Measurements from ENCODE around the gene CDO1.

The CDO1 gene

DNA sequence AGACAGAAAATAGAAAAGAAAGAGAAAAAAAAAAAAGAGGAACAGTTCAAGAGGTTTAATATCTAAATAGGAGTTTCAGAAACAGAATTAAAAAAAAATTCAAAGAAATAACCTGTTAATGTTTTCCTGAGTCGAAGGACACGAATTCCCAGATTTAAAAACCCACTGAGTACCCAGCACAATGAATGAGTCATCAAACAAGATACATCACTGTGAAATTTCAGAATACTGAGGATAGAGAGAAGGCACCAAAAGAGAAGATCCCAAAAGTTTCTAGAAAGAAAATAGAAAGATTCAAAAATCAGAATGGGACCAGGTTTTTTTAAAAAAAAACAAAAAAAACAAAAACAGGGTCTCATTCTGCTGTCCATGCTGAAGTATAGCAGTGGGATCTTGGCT lies 8.8 kb downstream of the CDO1 start:
- H3K9me3 ChIP-seq (ENCODE audit: insufficient read depth, low read depth, low read length), result no peaks in the 10 kb centered on the region
- H3K36me3 ChIP-seq (ENCODE audit: insufficient read depth, low read depth, low read length), result peaks cover 69% of the 10 kb centered on the region
- peaks cover 7% of the 10 kb centered on the region; the same call in 1 of the 2 replicates for H3K4me1 ChIP-seq (ENCODE audit: insufficient read depth, low read length)
- H3K9ac ChIP-seq (ENCODE audit: low read depth, low read length), result no peak overlapping the region
- H3K4me3 ChIP-seq (ENCODE audit: low read length), result no peak overlapping the region
- H3K27ac ChIP-seq (ENCODE audit: low read length), result no peak overlapping the region
- no peaks in the 10 kb centered on the region for H3K27me3 ChIP-seq (ENCODE audit: insufficient read depth, low read length)

DNA sequence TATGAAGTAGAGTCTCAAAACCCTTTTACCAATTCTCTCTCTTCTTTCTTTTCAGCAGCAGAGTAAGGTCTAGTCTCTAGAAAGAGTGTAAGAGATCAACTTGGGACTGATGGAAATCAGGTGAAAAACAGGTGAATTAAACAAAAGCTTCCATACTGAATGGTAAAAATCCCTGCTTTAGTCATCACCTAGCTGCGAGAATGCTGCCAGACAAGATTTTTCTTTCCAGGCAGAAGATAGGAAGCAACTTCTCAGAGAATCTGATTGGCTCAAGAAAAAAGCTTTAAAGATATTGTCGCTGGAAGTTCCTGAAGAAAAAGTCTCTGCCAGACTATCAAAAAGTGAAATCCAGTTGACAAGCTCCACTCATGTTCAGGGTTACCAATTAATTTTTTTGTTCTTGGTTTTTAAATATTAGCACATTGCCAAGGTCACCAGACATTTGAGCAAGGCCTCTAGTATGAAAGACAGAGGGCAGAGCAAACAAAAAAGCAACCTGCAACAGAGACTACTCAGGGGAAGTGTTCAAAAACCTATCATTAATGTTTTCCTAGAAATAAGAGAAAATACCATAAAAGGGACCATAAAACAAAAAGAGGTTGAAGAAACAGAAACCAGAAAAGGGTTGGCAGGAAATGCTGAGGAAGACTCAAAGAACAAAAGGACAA lies 9.3 kb downstream of the CDO1 start:
- Histone ChIP-seq H3K27ac (ENCODE audit: low read length) (no peak overlapping the region), H3K4me1 (ENCODE audit: insufficient read depth, low read length) (peaks cover 7% of the 10 kb centered on the region; the same call in 1 of the 2 replicates), H3K36me3 (ENCODE audit: insufficient read depth, low read depth, low read length) (peaks cover 64% of the 10 kb centered on the region), H3K9ac (ENCODE audit: low read depth, low read length) (no peak overlapping the region), H3K27me3 (ENCODE audit: insufficient read depth, low read length) (no peaks in the 10 kb centered on the region), H3K4me3 (ENCODE audit: low read length) (no peak overlapping the region), H3K9me3 (ENCODE audit: insufficient read depth, low read depth, low read length) (no peaks in the 10 kb centered on the region)

DNA sequence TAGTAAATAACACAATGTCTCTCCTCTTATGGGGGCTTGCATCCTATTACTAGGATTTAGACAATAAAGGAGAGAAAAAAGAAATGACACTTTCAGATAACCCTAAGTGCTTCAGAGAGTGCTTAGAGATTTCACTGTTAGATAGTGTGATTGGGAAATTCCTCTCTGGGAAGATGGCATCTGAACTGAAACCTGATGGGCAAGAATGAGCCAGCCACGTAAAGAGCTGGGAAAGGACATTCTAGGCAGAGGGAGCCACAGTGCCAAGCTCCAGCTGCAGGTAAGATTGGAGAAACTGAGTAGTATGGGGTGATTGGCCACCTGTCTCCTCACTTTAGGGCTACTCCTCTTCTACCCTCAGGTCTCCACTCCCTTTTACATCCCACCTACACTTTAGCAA lies 14.5 kb downstream of the CDO1 start:
- peaks cover 21% of the 10 kb centered on the region for H3K36me3 ChIP-seq (ENCODE audit: insufficient read depth, low read depth, low read length)
- no peaks in the 10 kb centered on the region for H3K9me3 ChIP-seq (ENCODE audit: insufficient read depth, low read depth, low read length)
- H3K9ac ChIP-seq (ENCODE audit: low read depth, low read length), result no peak overlapping the region
- H3K4me1 ChIP-seq (ENCODE audit: insufficient read depth, low read length), result peaks cover 7% of the 10 kb centered on the region; the same call in 1 of the 2 replicates
- no peak overlapping the region for H3K4me3 ChIP-seq (ENCODE audit: low read length)
- H3K27me3 ChIP-seq (ENCODE audit: insufficient read depth, low read length), result no peaks in the 10 kb centered on the region
- no peak overlapping the region for H3K27ac ChIP-seq (ENCODE audit: low read length)

DNA sequence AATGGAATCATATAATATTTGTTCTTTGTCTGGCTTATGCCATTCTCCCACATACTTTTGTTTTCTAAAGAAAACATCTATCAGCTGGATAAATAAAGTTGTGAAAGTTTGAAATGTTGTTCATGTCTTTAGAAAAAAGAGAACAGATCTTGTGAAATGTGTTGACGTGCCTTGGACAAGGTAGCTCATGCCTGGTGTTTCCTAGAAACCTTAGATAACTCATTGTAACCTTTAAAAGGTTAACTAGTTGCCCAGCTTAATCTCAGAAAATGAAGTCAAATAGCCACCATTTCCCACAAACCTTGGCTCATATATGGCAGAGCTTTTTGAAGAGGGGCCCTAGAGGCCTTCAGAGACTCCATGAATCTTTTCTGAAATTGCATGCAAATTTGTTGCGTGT lies 15.3 kb downstream of the CDO1 start:
- Histone ChIP-seq H3K9ac (ENCODE audit: low read depth, low read length) (no peak overlapping the region), H3K36me3 (ENCODE audit: insufficient read depth, low read depth, low read length) (peaks cover 17% of the 10 kb centered on the region), H3K27me3 (ENCODE audit: insufficient read depth, low read length) (no peaks in the 10 kb centered on the region), H3K4me3 (ENCODE audit: low read length) (no peak overlapping the region), H3K4me1 (ENCODE audit: insufficient read depth, low read length) (0 out of 2 replicates have a peak, but pooled peaks cover 1% of the 10 kb centered on the region), H3K27ac (ENCODE audit: low read length) (no peak overlapping the region), H3K9me3 (ENCODE audit: insufficient read depth, low read depth, low read length) (no peaks in the 10 kb centered on the region)

DNA sequence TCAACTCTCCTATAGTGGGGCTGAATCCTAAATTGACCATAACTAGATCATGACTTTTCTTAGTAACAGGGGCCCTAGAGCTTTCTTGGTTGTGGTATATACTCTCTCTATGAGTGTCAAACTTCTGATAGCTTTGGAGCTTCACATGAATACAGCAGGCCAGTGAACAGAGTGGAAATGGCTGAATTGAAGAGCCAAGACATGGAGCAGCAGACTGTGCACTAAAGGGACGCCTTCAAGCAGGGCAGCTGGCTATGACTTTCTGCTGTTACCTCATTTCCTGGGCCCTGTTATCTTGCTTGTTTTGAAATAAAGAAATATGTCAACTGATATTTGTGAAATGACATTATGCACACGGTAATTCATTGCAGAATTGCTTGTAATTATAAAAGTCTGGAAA lies 16.4 kb downstream of the CDO1 start:
- Histone ChIP-seq H3K27ac (ENCODE audit: low read length) (no peak overlapping the region), H3K4me3 (ENCODE audit: low read length) (no peak overlapping the region), H3K27me3 (ENCODE audit: insufficient read depth, low read length) (no peaks in the 10 kb centered on the region), H3K36me3 (ENCODE audit: insufficient read depth, low read depth, low read length) (peaks cover 6% of the 10 kb centered on the region), H3K4me1 (ENCODE audit: insufficient read depth, low read length) (no peaks in the 10 kb centered on the region), H3K9me3 (ENCODE audit: insufficient read depth, low read depth, low read length) (no peaks in the 10 kb centered on the region), H3K9ac (ENCODE audit: low read depth, low read length) (no peak overlapping the region)

DNA sequence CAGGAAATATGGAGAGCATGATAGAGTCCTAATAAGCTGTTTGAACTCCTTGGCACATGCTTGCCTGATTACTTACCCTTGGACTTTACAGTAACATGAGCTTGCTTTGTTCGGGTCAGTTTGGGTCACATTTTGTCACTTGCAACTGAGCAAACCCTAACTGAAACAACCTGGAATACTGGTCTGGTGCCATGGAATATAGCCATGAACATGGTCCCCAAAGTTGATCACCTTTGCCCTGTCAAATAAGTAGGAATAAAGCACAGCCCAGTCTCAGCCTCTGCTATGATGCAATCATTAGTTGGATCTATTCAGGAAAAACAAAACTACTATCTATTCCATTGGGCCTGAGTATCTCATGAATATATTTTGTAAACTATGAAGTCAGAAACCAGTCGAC lies 18.2 kb downstream of the CDO1 start:
- Histone ChIP-seq H3K27me3 (ENCODE audit: insufficient read depth, low read length) (no peaks in the 10 kb centered on the region), H3K4me3 (ENCODE audit: low read length) (no peak overlapping the region), H3K27ac (ENCODE audit: low read length) (no peak overlapping the region), H3K9ac (ENCODE audit: low read depth, low read length) (no peak overlapping the region), H3K36me3 (ENCODE audit: insufficient read depth, low read depth, low read length) (no peaks in the 10 kb centered on the region), H3K4me1 (ENCODE audit: insufficient read depth, low read length) (no peaks in the 10 kb centered on the region), H3K9me3 (ENCODE audit: insufficient read depth, low read depth, low read length) (no peaks in the 10 kb centered on the region)

DNA sequence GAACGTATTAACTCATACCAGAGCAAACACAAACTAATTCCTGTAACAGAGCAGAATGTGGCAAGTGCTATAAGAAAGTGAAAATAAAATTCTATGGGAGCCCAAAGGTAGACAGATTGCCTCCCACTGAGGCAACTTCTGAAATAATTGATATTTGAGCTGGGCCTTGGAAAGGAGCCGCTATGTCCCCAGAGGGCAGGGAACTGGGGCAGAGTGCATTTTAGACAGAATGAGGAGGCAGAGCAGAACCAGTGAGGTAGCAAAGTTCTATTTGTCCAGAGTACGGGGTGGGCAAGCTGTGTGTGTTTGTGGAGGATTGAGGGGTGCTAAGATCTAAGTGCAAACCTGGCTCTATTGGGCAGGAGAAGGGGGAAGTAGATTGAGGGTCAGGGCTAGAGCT lies 19.8 kb downstream of the CDO1 start:
- Histone ChIP-seq H3K4me1 (ENCODE audit: insufficient read depth, low read length) (no peaks in the 10 kb centered on the region), H3K36me3 (ENCODE audit: insufficient read depth, low read depth, low read length) (no peaks in the 10 kb centered on the region), H3K9me3 (ENCODE audit: insufficient read depth, low read depth, low read length) (no peaks in the 10 kb centered on the region), H3K27me3 (ENCODE audit: insufficient read depth, low read length) (no peaks in the 10 kb centered on the region), H3K4me3 (ENCODE audit: low read length) (no peak overlapping the region), H3K27ac (ENCODE audit: low read length) (no peak overlapping the region), H3K9ac (ENCODE audit: low read depth, low read length) (no peak overlapping the region)

DNA sequence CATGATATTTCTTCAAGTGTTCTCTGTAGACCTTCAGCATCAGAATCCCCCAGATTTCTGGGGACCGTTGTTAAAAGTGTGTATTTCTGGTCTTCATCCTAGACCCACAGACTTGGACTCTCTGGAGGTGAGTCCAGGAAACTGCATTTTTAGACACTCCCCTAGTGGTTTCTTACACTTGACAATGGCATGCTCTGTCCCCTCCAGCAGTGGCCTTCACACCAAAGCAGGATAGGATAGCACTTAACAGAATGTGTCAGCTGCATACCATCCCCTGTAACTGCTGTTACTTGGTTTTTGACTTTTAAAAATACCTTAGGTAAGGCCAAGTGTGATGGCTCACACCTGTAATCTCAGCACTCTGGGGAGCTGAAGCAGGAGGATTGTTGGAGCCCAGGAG lies 20.8 kb downstream of the CDO1 start:
- H3K9me3 ChIP-seq (ENCODE audit: insufficient read depth, low read depth, low read length), result no peaks in the 10 kb centered on the region

DNA sequence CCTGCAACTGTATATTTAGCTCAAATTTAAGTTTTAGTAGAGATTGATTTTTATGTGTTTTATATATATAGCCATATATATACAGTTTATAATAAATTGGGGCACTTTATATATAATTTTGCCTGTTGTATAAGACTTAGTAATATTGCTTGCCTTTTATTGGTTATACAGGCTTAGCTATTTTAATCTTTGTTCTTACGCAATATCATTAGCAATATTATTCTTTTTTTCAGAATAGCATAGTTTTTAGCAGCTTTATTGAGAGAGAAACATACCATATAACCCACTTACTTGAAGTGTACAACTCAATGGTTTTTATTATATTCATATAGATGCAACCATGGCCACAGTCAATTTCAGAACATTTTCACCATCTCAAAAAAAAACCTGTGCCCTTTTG lies 28.0 kb downstream of the CDO1 start:
- Histone ChIP-seq H3K9me3 (ENCODE audit: insufficient read depth, low read depth, low read length) (no peaks in the 10 kb centered on the region), H3K4me3 (ENCODE audit: low read length) (no peak overlapping the region), H3K27me3 (ENCODE audit: insufficient read depth, low read length) (no peaks in the 10 kb centered on the region), H3K4me1 (ENCODE audit: insufficient read depth, low read length) (peaks cover 7% of the 10 kb centered on the region; the same call in 1 of the 2 replicates), H3K9ac (ENCODE audit: low read depth, low read length) (no peak overlapping the region), H3K36me3 (ENCODE audit: insufficient read depth, low read depth, low read length) (no peaks in the 10 kb centered on the region), H3K27ac (ENCODE audit: low read length) (no peak overlapping the region)

More for the DNA sequence above, 20.8 kb downstream of the CDO1 start:
- Histone ChIP-seq H3K36me3 (ENCODE audit: insufficient read depth, low read depth, low read length) (no peaks in the 10 kb centered on the region), H3K27me3 (ENCODE audit: insufficient read depth, low read length) (no peaks in the 10 kb centered on the region), H3K4me1 (ENCODE audit: insufficient read depth, low read length) (no peaks in the 10 kb centered on the region), H3K4me3 (ENCODE audit: low read length) (no peak overlapping the region), H3K9ac (ENCODE audit: low read depth, low read length) (no peak overlapping the region), H3K27ac (ENCODE audit: low read length) (no peak overlapping the region)

DNA sequence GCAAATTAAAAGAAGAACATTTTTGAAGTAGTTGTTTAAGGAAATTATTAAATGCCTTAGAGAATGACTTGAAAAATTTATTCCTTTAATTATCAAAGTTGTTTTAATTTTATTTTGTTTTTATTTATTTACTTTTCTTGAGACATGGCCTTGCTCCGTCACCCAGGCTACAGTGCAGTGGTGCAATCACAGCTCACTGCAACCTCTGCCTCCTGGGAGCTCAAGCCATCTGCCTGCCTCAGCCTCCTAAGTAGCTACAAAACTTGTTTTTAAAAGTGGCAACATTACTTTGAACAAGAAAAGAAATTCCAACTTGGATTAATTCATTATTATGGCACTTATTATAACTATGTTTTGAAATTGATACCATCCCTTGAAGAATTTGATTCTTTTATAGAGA lies 29.0 kb downstream of the CDO1 start:
- no peaks in the 10 kb centered on the region for H3K36me3 ChIP-seq (ENCODE audit: insufficient read depth, low read depth, low read length)
- H3K4me1 ChIP-seq (ENCODE audit: insufficient read depth, low read length), result peaks cover 7% of the 10 kb centered on the region; the same call in 1 of the 2 replicates
- no peak overlapping the region for H3K4me3 ChIP-seq (ENCODE audit: low read length)
- no peak overlapping the region for H3K27ac ChIP-seq (ENCODE audit: low read length)
- no peaks in the 10 kb centered on the region for H3K27me3 ChIP-seq (ENCODE audit: insufficient read depth, low read length)
- H3K9me3 ChIP-seq (ENCODE audit: insufficient read depth, low read depth, low read length), result no peaks in the 10 kb centered on the region
- H3K9ac ChIP-seq (ENCODE audit: low read depth, low read length), result no peak overlapping the region

DNA sequence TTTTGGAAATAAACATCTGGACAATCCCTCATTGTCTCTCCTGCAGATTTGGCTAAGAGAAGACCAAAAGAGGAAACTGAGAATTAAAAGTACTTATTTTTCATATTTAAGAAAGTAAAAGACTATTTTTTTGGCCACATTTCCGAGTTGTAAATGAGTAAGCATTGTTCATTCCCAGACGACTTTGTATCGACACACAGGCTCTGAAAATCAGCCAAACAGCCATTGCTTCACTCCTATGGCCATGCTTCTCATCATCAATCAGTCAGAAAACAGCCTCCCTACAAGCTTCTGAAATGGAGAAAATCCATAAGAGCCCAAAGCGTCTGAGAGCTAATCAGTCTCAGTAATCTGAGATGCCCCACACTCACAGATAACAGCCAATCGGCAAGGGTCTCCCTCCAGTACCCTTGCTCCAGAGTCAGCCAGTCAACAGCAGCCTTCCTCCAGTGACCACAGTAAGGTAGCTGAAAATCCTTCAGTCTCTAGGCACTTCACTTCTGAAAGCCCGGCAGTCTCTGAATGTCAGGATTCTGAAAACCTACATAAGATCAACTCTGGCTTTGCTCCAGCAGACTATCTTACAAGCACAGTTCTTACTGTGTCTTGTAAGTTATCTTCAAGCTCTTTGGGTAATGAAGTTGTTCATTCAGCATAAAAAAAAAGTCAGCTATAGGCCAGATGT lies 30.9 kb downstream of the CDO1 start:
- H3K9me3 ChIP-seq (ENCODE audit: insufficient read depth, low read depth, low read length), result no peaks in the 10 kb centered on the region
- peak overlapping the region; percentile 18; the same call in 1 of the 2 replicates for H3K9ac ChIP-seq (ENCODE audit: low read depth, low read length)
- H3K27ac ChIP-seq (ENCODE audit: low read length), result no peak overlapping the region
- H3K36me3 ChIP-seq (ENCODE audit: insufficient read depth, low read depth, low read length), result no peaks in the 10 kb centered on the region
- no peaks in the 10 kb centered on the region for H3K27me3 ChIP-seq (ENCODE audit: insufficient read depth, low read length)
- H3K4me1 ChIP-seq (ENCODE audit: insufficient read depth, low read length), result peaks cover 7% of the 10 kb centered on the region; the same call in 1 of the 2 replicates
- no peak overlapping the region for H3K4me3 ChIP-seq (ENCODE audit: low read length)

DNA sequence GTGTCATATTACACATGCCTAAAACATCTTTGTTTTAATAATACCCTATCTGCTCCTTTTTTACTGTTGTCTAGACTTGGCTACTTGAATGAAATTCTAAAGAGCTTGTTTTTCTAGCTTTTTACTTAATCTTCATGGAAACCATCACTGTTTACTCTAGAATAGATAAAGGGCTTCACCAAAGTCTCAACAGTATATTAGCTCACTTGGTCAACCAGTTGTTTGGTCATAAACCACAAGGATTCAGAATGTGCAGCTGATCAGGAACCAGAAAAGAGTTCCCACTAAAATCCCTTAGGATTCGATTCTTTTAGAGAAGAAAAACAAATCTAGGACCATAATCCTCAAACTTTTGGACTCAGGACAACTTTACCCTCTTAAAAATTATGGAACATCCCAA lies 38.0 kb downstream of the CDO1 start:
- H3K27ac ChIP-seq (ENCODE audit: low read length), result no peak overlapping the region

More for the DNA sequence above, 38.0 kb downstream of the CDO1 start:
- Histone ChIP-seq H3K4me3 (ENCODE audit: low read length) (no peak overlapping the region), H3K4me1 (ENCODE audit: insufficient read depth, low read length) (no peaks in the 10 kb centered on the region), H3K9me3 (ENCODE audit: insufficient read depth, low read depth, low read length) (no peaks in the 10 kb centered on the region), H3K36me3 (ENCODE audit: insufficient read depth, low read depth, low read length) (no peaks in the 10 kb centered on the region), H3K27me3 (ENCODE audit: insufficient read depth, low read length) (no peaks in the 10 kb centered on the region), H3K9ac (ENCODE audit: low read depth, low read length) (no peak overlapping the region)
